Panc1 (cell line): Measurements from ENCODE around the gene EXOC7.

Experiments
- CTCF ChIP-seq: fragments of 450-650 bp; IDR thresholded peaks from 2 replicates; pipeline ENCODE4 v1.5.1; 2017; ENCODE audit warnings: mild to moderate bottlenecking
- POLR2AphosphoS5 ChIP-seq: IDR thresholded peaks from 2 replicates; pipeline ENCODE4 v1.6.1; 2012; ENCODE audit warnings: mild to moderate bottlenecking, low read depth, low read length, moderate library complexity
- TF ChIP-seq, protein P1 (sequence below), 2 experiments: IDR thresholded peaks; 2 replicates each; pipeline ENCODE4 v1.6.1; 2011 to 2012; ENCODE audit warnings: low read depth in 2 of 2, control low read depth in 1 of 2, low read length in 1 of 2, mild to moderate bottlenecking in 1 of 2, moderate library complexity in 1 of 2; ENCODE audit not compliant: insufficient read depth in 1 of 2

DNA sequence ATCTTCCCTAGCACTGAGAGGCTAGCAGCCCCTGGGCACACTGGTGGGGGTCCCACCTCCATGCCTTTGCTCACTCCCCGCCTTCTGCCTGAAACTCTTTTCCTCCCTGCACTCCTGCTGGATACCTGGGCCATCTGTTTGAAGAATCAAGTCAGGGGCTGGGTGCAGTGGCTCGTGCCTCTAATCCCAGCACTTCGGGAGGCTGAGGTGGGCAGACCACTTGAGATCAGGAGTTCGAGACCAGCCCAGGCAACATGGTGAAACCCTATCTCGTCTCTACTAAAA, 21.7 kb upstream of the EXOC7 start:
- TF ChIP-seq CTCF (no peak), POLR2AphosphoS5 (no peak)
- TF ChIP-seq, protein P1, sequence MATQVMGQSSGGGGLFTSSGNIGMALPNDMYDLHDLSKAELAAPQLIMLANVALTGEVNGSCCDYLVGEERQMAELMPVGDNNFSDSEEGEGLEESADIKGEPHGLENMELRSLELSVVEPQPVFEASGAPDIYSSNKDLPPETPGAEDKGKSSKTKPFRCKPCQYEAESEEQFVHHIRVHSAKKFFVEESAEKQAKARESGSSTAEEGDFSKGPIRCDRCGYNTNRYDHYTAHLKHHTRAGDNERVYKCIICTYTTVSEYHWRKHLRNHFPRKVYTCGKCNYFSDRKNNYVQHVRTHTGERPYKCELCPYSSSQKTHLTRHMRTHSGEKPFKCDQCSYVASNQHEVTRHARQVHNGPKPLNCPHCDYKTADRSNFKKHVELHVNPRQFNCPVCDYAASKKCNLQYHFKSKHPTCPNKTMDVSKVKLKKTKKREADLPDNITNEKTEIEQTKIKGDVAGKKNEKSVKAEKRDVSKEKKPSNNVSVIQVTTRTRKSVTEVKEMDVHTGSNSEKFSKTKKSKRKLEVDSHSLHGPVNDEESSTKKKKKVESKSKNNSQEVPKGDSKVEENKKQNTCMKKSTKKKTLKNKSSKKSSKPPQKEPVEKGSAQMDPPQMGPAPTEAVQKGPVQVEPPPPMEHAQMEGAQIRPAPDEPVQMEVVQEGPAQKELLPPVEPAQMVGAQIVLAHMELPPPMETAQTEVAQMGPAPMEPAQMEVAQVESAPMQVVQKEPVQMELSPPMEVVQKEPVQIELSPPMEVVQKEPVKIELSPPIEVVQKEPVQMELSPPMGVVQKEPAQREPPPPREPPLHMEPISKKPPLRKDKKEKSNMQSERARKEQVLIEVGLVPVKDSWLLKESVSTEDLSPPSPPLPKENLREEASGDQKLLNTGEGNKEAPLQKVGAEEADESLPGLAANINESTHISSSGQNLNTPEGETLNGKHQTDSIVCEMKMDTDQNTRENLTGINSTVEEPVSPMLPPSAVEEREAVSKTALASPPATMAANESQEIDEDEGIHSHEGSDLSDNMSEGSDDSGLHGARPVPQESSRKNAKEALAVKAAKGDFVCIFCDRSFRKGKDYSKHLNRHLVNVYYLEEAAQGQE (IDR thresholded peaks at IDR 0.05; ENCODE audit: insufficient read depth in 1 of 2, low read depth in 2 of 2, low read length in 1 of 2): no peak
